SK-N-SH treated with all-trans-retinoic acid at 6 μM for 48 hours (cell line): ENCODE results near the gene IGHMBP2.
"Not testable (repeated sequence)": the region's sequence is repeated elsewhere in the genome, so short reads cannot be mapped to it uniquely, and the experiment has no call there.

ENCODE experiments used
- ATAC-seq: fragments of 200-7000 bp; cut with Tn5 transposase; 3 replicates; pipeline ENCODE4 v1.9.1; 2020; ENCODE audit warnings: mild to moderate bottlenecking, moderate library complexity
- ARNTL ChIP-seq: fragments of 450-650 bp; formaldehyde crosslinking; IDR thresholded peaks from 2 replicates; pipeline ENCODE4 v1.5.0; 2020; ENCODE audit warnings: low read depth, mild to moderate bottlenecking, moderate library complexity, borderline replicate concordance
- BACH2 ChIP-seq: fragments of 250-450 bp; sonication (Bioruptor Pico); IDR thresholded peaks from 2 replicates; pipeline ENCODE4 v1.9.0; 2021; ENCODE audit warnings: mild to moderate bottlenecking, borderline replicate concordance
- ESRRG ChIP-seq: fragments of 250-450 bp; sonication (Bioruptor Pico); IDR thresholded peaks from 2 replicates; pipeline ENCODE4 v1.6.1; 2021; ENCODE audit warnings: mild to moderate bottlenecking
- GLIS3 ChIP-seq: fragments of 250-450 bp; sonication (Bioruptor Pico); IDR thresholded peaks from 2 replicates; pipeline ENCODE4 v1.5.0; 2020; ENCODE audit warnings: mild to moderate bottlenecking, moderate library complexity
- OSR1 ChIP-seq: fragments of 250-450 bp; sonication (Bioruptor Pico); IDR thresholded peaks from 2 replicates; pipeline ENCODE4 v1.8.0; 2022; ENCODE audit warnings: moderate library complexity, mild to moderate bottlenecking, inconsistent platforms
- PPARA ChIP-seq: fragments of 250-450 bp; sonication (Bioruptor Pico); IDR thresholded peaks from 2 replicates; pipeline ENCODE4 v1.5.0; 2020; ENCODE audit warnings: mild to moderate bottlenecking, borderline replicate concordance
- RARB ChIP-seq: fragments of 250-450 bp; sonication (Bioruptor Pico); IDR thresholded peaks from 2 replicates; pipeline ENCODE4 v1.8.0; 2021; ENCODE audit warnings: mild to moderate bottlenecking, moderate library complexity
- SNAI2 ChIP-seq: fragments of 250-450 bp; sonication (Bioruptor Pico); IDR thresholded peaks from 2 replicates; pipeline ENCODE4 v1.5.0; 2020; ENCODE audit warnings: mild to moderate bottlenecking, moderate library complexity
- TCF4 ChIP-seq: fragments of 250-450 bp; sonication (Bioruptor Pico); IDR thresholded peaks from 2 replicates; pipeline ENCODE4 v1.8.0; 2021; ENCODE audit warnings: mild to moderate bottlenecking, moderate library complexity, borderline replicate concordance
- TOX ChIP-seq: fragments of 250-450 bp; sonication (Bioruptor Pico); IDR thresholded peaks from 2 replicates; pipeline ENCODE4 v1.8.0; 2021; ENCODE audit warnings: mild to moderate bottlenecking, moderate library complexity, borderline replicate concordance
- ZC3H10 ChIP-seq: fragments of 250-450 bp; sonication (Bioruptor Pico); IDR thresholded peaks from 2 replicates; pipeline ENCODE4 v1.5.1; 2021; ENCODE audit warnings: mild to moderate bottlenecking, moderate library complexity
- ZFP3 ChIP-seq: fragments of 250-450 bp; sonication (Bioruptor Pico); IDR thresholded peaks from 2 replicates; pipeline ENCODE4 v1.5.0; 2020; ENCODE audit warnings: mild to moderate bottlenecking, moderate library complexity
- ZFP30 ChIP-seq: fragments of 450-650 bp; formaldehyde crosslinking; IDR thresholded peaks from 2 replicates; pipeline ENCODE4 v1.5.0; 2022; ENCODE audit warnings: mild to moderate bottlenecking, moderate library complexity
- ZNF565 ChIP-seq: fragments of 450-650 bp; formaldehyde crosslinking; conservative IDR thresholded peaks from 2 replicates; pipeline ENCODE4 v1.5.0; 2020; ENCODE audit warnings: low read depth, mild to moderate bottlenecking, moderate library complexity
- ZNF70 ChIP-seq: fragments of 450-650 bp; formaldehyde crosslinking; IDR thresholded peaks from 2 replicates; pipeline ENCODE4 v1.5.0; 2020; ENCODE audit warnings: mild to moderate bottlenecking, moderate library complexity
- ZNF8 ChIP-seq: fragments of 450-650 bp; formaldehyde crosslinking; IDR thresholded peaks from 2 replicates; pipeline ENCODE4 v1.5.0; 2020; ENCODE audit warnings: mild to moderate bottlenecking, moderate library complexity
- TF ChIP-seq, protein P1 (sequence below): fragments of 250-450 bp; sonication (Bioruptor Pico); IDR thresholded peaks from 2 replicates; pipeline ENCODE4 v1.8.0; 2020; ENCODE audit warnings: mild to moderate bottlenecking, moderate library complexity, borderline replicate concordance
- TF ChIP-seq, protein P2 (sequence below): fragments of 250-450 bp; sonication (Bioruptor Pico); IDR thresholded peaks from 2 replicates; pipeline ENCODE4 v1.5.1; 2021; ENCODE audit warnings: mild to moderate bottlenecking, moderate library complexity
- TF ChIP-seq, protein P3 (sequence below): fragments of 250-450 bp; sonication (Bioruptor Pico); IDR thresholded peaks from 2 replicates; pipeline ENCODE4 v1.8.0; 2021; ENCODE audit warnings: low read depth, mild to moderate bottlenecking, moderate library complexity, borderline replicate concordance
- TF ChIP-seq, protein P4 (sequence below): fragments of 250-450 bp; sonication (Bioruptor Pico); IDR thresholded peaks from 2 replicates; pipeline ENCODE4 v1.5.1; 2020; ENCODE audit warnings: low read depth, mild to moderate bottlenecking, moderate library complexity

IGHMBP2 gene

DNA sequence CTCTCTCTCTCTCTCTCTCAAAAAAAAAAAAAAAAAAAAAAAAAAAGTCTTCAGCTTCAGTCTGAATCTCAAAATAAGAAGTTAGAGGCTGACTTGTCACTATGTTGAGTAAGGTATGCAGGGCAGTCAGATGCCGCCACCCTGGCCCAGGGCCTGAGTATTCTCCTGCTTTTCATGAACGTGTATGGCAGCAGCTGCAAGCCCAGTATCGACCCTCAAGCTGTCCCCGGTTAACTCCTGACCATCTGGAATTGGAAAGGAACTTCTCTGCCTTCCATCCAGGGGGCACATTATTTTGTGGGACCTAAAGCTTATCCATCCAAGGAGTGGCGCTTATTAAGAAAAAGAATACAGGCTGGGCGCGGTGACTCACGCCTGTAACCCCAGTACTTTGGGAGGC is 65.7 kb downstream of the IGHMBP2 start (continued):
- TF ChIP-seq, protein P1, sequence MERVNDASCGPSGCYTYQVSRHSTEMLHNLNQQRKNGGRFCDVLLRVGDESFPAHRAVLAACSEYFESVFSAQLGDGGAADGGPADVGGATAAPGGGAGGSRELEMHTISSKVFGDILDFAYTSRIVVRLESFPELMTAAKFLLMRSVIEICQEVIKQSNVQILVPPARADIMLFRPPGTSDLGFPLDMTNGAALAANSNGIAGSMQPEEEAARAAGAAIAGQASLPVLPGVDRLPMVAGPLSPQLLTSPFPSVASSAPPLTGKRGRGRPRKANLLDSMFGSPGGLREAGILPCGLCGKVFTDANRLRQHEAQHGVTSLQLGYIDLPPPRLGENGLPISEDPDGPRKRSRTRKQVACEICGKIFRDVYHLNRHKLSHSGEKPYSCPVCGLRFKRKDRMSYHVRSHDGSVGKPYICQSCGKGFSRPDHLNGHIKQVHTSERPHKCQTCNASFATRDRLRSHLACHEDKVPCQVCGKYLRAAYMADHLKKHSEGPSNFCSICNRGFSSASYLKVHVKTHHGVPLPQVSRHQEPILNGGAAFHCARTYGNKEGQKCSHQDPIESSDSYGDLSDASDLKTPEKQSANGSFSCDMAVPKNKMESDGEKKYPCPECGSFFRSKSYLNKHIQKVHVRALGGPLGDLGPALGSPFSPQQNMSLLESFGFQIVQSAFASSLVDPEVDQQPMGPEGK (CRISPR knock-in tag), result no peak
- TF ChIP-seq RARB (no peak), TOX (CRISPR knock-in tag) (no peak), ZNF8 (CRISPR knock-in tag) (no peak), ZFP3 (CRISPR knock-in tag) (no peak), ZFP30 (CRISPR knock-in tag) (no peak), SNAI2 (CRISPR knock-in tag) (no peak), OSR1 (no peak)
- TF ChIP-seq, all 23 proteins: peak for 0

DNA sequence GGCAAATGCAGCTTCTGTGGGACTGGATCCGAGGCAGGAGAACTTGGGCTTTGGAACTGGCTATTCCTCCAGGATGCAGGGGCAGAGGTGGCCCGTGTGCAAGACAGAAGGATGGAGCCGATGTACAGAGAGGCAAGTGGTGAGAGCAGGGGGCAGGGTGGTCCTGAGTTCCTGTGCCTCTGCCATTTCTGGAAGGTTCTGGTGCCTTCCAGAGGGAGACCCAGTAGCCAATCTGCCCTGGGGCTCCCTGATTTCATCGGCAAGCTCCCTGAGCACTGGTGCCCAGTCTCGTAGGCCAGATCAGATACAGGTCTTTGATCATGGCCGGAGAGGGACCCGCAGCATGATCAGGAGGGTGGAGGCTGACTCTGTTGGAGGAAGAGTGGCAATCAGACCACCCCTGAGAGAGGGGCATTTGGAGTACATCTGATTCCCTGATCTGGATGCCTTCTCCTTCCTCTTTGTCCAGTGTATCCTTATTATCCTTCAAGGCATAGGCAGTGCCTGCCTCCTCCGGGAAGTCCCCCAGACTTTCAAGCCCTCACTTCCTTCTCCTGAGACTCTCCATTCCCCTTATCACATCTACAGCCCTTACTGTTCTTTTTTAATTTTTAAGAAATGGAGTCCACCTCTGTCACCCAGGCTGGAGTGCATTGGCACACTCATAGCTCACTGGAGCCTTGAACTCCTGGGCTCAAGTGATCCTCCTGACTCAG is 67.4 kb downstream of the IGHMBP2 start:
- no peak for TF ChIP-seq GLIS3 (CRISPR knock-in tag)
- TF ChIP-seq ZC3H10, result no peak
- no peak for TF ChIP-seq ZNF8 (CRISPR knock-in tag)
- no peak for TF ChIP-seq RARB
- no peak for TF ChIP-seq ARNTL (CRISPR knock-in tag)
- TF ChIP-seq ZNF565 (CRISPR knock-in tag), result no peak
- no peak for TF ChIP-seq BACH2
- TF ChIP-seq, protein P2, sequence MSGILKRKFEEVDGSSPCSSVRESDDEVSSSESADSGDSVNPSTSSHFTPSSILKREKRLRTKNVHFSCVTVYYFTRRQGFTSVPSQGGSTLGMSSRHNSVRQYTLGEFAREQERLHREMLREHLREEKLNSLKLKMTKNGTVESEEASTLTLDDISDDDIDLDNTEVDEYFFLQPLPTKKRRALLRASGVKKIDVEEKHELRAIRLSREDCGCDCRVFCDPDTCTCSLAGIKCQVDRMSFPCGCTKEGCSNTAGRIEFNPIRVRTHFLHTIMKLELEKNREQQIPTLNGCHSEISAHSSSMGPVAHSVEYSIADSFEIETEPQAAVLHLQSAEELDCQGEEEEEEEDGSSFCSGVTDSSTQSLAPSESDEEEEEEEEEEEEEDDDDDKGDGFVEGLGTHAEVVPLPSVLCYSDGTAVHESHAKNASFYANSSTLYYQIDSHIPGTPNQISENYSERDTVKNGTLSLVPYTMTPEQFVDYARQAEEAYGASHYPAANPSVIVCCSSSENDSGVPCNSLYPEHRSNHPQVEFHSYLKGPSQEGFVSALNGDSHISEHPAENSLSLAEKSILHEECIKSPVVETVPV (CRISPR knock-in tag), result no peak
- no peak for TF ChIP-seq SNAI2 (CRISPR knock-in tag)
- TF ChIP-seq, protein P3, sequence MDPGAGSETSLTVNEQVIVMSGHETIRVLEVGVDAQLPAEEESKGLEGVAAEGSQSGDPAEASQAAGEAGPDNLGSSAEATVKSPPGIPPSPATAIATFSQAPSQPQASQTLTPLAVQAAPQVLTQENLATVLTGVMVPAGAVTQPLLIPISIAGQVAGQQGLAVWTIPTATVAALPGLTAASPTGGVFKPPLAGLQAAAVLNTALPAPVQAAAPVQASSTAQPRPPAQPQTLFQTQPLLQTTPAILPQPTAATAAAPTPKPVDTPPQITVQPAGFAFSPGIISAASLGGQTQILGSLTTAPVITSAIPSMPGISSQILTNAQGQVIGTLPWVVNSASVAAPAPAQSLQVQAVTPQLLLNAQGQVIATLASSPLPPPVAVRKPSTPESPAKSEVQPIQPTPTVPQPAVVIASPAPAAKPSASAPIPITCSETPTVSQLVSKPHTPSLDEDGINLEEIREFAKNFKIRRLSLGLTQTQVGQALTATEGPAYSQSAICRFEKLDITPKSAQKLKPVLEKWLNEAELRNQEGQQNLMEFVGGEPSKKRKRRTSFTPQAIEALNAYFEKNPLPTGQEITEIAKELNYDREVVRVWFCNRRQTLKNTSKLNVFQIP (CRISPR knock-in tag), result no peak
- no peak for TF ChIP-seq OSR1
- no peak for TF ChIP-seq TOX (CRISPR knock-in tag)
- TF ChIP-seq PPARA (CRISPR knock-in tag), result no peak
- TF ChIP-seq TCF4 (CRISPR knock-in tag), result no peak
- TF ChIP-seq, protein P1 (CRISPR knock-in tag), result no peak
- TF ChIP-seq ZNF70, result no peak
- TF ChIP-seq ESRRG, result no peak
- TF ChIP-seq ZFP30 (CRISPR knock-in tag), result no peak
- ATAC-seq, result no peak

DNA sequence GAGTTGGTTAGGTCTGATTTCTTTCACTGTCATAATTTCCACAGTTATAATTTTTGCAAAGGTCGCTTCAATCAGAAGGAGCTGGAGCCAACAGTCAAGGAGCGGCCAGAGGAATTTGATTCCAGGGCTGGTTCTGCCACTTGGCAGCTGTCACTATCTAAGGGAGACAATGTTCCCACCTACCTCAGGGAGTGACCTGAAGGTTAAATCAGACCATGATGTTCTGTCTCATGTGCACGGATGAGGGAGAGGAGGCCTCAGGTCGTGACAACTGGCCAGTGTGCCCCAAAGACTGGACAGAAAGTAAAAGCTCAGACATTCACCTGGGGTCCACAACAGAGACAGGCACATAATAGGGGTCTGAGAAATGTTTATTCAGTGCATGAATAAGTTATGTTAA is 69.5 kb downstream of the IGHMBP2 start:
- no peak for ATAC-seq
- TF ChIP-seq GLIS3 (CRISPR knock-in tag), result no peak
- TF ChIP-seq, protein P4, sequence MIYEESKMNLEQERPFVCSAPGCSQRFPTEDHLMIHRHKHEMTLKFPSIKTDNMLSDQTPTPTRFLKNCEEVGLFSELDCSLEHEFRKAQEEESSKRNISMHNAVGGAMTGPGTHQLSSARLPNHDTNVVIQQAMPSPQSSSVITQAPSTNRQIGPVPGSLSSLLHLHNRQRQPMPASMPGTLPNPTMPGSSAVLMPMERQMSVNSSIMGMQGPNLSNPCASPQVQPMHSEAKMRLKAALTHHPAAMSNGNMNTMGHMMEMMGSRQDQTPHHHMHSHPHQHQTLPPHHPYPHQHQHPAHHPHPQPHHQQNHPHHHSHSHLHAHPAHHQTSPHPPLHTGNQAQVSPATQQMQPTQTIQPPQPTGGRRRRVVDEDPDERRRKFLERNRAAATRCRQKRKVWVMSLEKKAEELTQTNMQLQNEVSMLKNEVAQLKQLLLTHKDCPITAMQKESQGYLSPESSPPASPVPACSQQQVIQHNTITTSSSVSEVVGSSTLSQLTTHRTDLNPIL, result no peak
- no peak for TF ChIP-seq ARNTL (CRISPR knock-in tag)
- no peak for TF ChIP-seq ZFP30 (CRISPR knock-in tag)
- TF ChIP-seq, protein P2 (CRISPR knock-in tag), result no peak
- no peak for TF ChIP-seq ZNF8 (CRISPR knock-in tag)
- TF ChIP-seq TCF4 (CRISPR knock-in tag), result no peak
- no peak for TF ChIP-seq TOX (CRISPR knock-in tag)
- TF ChIP-seq OSR1, result no peak

DNA sequence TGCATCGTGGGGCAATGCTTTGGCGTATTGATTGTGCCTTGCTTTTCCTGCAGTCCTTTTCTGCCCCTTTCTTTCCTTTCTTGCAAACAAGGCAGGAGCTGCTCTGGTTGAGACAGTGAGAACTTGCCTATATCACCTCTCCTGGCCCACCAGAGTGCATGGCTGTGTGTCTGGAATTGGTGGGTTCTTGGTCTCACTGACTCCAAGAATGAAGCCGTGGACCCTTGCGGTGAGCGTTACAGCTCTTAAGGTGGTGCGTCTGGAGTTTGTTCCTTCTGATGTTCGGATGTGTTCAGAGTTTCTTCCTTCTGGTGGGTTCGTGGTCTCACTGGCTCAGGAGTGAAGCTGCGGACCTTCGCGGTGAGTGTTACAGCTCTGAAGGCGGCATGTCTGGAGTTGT is 70.0 kb downstream of the IGHMBP2 start:
- not testable (repeated sequence) for ATAC-seq
